SKM-1 (cell line): Measurements from ENCODE around the gene CPT1C.

Experiments used
- DNase-seq: peaks from one replicate; lab custom pipeline; 2025; ENCODE audit not compliant: unreplicated experiment; lab: John Stamatoyannopoulos, UW

The CPT1C gene

DNA sequence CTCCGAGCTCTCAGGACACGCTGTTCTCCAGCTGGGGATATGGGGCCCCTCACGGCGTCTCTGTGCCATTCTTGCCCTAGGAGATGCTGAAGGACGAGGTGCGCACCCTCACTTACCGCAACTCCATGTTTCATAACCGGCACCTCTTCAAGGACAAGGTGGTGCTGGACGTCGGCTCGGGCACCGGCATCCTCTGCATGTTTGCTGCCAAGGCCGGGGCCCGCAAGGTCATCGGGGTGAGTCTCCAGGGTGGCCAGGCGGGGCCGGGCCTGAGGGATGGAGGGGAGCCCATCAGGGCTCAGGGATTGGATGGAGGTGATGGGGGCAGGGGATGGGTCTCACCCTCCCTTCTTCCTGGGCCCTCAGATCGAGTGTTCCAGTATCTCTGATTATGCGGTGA, 9.1 kb upstream of the CPT1C start:
- no peak for DNase-seq

DNA sequence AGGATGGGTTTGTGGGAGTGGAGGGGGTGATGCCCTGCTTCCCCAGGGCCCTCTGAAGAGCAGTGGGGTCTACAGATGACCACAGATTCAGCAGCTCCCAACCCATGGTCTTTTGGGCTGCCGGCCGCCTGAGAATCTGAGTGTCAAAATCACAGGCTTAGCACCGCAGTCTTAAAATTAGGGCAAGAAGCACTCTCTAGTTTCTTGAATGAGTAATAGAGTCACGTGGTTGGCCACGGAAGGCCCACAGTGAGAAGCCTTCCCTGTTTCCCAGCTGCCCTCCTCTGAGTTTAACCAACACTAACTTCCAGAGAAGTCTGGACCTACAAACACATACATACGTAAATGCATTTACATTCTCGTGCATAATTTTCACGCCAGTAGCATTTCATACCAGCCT, 8.6 kb upstream of the CPT1C start:
- DNase-seq: no peak

DNA sequence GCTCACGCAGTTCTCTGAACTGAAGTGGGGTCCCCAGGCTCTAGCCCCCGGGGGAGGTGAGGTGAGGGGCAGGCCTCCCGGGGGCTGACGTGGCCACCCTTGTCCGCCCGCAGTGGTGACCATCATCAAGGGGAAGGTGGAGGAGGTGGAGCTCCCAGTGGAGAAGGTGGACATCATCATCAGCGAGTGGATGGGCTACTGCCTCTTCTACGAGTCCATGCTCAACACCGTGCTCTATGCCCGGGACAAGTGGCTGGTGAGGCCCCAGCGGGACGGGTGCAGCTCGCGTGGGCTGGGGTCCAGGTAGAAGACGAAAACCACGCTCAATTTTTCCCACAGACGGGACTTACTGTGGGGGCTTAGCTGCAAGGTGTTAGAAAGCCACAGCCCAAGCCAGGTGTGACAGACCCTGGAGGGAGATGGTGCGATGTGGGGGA, 7.1 kb upstream of the CPT1C start:
- DNase-seq: no peak

DNA sequence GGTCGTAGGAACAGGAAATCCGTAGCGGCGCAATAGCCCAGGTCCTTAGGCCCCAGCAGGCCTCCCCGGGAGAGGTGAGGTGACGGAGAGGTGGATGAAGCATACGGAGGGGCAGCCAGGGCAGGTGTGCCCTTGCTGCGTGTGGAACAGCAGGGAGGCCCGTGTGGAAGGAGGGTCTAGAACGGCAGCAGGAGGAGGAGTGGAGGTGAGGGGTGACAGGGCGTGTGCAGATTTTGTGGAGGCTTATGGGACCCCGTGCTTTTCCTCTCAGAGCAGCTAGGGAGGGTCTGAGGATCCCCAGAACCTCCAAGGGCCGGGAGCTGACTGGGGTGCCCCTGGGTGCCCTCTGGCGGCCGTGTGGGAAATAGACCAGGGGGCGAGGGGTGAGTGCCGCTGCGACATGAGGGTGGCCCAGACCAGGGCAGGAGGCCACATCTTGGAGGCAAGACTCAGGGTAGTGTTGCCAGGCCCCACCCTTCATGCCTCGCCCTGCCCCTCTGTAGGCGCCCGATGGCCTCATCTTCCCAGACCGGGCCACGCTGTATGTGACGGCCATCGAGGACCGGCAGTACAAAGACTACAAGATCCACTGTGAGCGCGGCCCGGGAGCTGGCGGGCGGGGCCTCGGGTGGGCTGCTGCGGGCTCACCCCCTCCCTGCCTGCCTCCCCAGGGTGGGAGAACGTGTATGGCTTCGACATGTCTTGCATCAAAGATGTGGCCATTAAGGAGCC, 6.5 kb upstream of the CPT1C start:
- no peak for DNase-seq

DNA sequence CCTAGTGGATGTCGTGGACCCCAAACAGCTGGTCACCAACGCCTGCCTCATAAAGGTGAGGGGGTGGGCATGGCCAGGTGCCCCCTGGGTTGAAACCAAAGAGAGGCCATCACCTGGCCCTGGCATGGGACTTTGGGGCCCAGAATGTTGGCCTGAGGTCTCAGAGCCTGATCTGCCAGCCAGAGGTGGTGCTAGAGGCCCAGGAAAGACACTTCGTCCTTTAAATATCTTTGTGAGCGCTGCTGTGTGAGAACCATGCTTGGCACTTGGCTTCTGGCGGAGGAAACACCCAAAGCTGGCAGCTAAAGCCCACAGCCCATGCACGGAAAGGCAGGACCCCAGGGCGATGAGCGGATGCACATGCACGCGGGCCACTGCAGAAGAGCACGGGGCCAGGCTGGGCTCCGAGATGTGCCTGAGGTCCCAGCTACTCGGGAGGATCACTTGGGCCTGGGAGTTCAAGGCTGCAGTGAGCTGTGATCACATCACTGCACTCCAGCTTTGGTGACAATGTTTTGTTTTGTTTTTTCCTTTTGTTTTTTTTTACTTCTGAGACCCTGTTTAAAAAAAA, 5.8 kb upstream of the CPT1C start:
- no peak for DNase-seq

DNA sequence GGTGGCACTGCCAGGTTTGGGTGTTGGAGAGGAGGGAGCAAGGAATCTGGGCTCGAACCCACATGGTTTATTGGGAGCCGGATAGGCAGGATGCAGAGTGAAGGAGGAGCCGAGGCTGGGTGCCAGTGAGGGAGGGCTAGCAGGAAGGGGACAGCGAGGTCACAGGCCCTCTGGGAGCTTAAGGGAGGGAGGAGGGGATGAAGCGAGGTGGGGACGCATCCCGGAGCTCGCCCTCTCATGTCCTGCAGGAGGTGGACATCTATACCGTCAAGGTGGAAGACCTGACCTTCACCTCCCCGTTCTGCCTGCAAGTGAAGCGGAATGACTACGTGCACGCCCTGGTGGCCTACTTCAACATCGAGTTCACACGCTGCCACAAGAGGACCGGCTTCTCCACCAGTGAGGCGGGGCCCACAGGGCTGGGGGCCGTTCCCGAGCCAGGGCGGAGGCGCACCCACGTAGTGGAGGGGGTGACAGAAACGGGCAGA, 5.0 kb upstream of the CPT1C start:
- DNase-seq: no peak

DNA sequence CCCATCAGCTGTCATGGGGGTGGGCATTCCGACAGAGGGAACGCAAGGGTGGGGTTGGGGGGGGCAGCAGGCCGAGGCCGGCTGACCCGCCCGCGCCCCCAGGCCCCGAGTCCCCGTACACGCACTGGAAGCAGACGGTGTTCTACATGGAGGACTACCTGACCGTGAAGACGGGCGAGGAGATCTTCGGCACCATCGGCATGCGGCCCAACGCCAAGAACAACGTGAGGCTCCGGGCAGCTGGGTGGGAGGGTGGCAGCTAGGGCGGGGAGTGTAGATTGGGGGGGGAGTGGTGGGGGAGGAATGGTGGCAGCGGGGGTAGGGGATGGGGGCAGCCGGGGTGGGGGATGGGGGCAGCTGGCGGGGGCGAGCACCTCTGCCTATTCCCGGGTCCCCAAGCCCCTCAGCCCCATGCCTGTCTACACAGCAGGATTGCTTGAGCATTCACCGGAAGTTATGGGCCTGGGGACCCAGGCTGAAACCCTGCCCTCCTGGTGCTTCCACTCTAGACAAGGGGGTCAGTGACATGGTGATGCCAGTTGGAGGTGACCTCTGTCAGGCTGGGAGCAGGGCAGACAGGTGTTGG, 4.3 kb upstream of the CPT1C start:
- DNase-seq: no peak

DNA sequence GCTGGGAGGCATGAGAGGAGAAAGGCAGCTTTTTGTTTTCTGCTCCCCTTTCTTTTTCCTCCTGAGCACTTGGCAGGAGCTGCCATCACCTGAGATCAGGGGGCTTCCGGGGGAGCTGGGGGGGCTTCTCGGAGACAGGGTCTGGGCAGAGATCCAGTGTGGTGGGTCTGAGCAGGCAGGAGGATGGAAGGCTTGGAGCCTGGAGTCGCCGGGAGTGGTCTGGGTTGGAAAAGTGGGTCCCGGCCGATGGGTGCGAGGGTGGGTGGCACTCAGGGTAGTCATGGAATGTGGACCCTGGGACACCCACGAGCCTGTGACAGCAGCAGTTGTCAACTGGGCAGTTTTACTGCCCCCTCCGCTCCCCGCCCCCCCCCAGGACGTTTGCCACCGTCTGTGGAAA, 3.8 kb upstream of the CPT1C start:
- no peak for DNase-seq

DNA sequence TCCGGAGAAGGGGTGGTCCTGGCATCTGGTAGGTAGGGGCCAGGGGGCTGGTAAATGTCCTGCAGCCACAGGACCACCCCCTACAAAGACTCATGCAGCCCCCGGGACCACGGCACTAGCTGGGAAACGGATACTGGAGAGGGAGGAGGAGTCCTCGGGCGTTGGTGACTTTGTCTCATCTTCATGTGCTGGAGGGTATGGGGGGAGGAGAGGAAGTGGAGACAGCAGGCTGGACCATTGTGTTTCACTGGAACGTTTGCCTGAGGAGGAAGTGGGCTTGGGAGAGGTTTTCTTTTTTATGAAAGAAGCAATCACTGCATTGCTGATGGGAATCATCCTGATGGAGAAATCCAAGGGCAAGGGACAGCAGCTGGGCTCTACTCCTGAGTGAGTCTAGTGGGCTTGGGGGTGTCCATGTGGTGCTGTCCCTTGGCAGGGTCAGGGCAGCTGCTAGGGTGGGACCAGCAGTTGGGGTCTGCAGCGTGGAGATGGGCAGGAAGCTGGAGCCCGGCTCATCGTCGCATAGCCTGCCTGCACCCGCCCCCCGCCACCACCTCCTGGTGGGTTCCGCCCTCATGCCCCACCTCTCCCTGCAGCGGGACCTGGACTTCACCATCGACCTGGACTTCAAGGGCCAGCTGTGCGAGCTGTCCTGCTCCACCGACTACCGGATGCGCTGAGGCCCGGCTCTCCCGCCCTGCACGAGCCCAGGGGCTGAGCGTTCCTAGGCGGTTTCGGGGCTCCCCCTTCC, 3.2 kb upstream of the CPT1C start:
- no peak for DNase-seq

DNA sequence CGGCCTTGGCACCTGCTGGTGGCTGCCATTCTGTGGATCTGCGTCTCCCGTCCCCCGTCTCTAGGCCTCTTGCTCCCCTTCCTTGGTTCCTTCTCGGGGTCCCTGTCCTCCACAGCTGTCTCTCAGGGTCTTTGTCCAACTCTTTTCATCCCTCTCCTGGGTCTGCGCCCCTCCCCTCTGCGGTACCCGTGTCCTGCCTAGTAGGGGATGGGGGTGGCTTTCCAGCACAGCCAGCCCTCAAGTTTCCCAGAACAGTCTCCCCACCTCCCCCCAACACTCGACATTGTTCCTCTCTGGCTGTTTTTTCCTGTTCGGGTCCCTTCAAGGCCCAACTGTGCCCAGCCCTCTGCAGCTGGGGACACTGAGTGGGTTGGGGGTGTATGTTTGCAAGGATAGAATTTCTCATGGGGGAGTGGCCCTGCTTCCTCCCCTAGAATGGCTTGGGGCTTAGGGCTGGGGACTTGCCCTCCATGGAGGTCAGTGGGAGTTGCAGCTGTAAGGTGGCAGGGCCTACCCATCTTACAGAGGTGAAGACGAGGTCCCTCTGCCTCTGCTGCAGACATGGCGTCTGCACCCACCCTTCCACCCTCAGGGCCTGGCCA, 2.3 kb upstream of the CPT1C start:
- DNase-seq: no peak

DNA sequence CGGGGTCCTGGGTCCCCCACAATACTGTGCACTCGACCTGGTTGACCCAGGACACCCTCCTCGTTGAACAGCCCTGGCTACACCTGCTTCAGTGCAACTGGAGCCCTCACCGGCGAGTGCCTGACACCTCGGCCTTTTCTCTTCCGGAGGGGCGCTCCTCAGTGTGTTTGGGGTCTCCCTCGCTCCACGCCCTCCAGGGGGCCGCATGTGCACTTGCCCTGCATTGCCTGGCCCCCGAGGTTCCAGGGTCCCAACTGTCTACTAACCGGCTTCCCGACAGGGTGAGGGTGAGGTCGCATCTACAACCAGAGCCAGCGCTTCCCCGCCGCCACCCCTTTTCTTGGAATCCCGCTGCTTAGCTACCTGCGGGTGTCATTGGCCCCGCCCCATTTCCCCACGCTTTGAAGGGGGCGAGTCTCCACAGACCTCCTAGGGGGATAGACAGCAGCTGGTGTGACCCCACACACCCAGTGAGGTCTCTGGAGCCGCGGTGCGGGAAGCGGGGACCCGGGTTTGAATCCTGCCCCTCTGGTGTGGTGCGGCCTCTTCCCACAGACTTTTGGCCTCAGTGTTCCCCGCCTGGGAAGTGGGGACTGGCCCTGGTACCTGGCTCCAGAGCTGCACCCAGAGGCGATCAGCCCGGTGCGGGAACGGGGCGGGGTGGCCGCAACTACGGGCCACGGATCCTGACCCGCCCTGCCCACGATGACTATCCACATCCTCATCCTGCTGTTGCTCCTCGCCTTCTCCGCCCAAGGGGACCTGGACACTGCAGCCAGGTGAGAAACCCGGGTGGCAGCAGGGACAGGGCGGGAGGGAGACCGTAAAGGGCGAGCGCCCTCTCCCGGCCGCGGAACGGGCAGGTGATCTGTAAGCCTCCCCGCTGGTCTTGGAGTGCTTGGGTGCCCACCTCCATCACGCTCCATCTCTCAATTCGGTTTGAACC, 1.5 kb upstream of the CPT1C start, which contains the start of gene ADM5:
Gene ADM5, plus strand, starts transcription at position 462 of the 946 bp plus-strand sequence. Its CDS starts 244 bp downstream, at position 706.
- no peak for DNase-seq

DNA sequence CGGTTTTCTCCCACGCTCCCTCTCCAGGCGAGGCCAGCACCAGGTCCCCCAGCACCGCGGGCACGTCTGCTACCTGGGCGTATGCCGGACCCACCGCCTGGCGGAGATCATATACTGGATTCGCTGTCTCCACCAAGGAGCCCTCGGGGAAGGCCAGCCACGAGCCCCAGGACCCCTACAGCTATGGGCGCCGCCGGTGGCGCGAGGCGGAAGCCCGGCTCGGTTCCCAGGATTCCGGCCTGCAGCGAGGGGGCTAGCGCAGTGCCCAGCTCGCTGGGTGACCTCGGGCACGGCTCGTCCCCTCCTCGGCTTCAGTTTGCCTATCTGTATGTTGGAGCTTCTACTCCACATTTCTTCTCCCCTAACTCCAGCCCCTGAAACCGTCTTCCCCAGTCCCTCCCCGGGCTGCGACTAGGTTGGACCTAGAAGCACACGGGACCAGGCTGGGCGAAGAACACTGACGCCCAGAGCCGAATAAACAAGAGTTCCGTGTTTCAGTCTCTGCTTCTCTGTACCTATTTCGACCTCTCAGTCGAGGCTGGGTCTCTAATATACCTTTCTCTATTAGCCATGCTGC, 749 bp upstream of the CPT1C start:
- no peak for DNase-seq

DNA sequence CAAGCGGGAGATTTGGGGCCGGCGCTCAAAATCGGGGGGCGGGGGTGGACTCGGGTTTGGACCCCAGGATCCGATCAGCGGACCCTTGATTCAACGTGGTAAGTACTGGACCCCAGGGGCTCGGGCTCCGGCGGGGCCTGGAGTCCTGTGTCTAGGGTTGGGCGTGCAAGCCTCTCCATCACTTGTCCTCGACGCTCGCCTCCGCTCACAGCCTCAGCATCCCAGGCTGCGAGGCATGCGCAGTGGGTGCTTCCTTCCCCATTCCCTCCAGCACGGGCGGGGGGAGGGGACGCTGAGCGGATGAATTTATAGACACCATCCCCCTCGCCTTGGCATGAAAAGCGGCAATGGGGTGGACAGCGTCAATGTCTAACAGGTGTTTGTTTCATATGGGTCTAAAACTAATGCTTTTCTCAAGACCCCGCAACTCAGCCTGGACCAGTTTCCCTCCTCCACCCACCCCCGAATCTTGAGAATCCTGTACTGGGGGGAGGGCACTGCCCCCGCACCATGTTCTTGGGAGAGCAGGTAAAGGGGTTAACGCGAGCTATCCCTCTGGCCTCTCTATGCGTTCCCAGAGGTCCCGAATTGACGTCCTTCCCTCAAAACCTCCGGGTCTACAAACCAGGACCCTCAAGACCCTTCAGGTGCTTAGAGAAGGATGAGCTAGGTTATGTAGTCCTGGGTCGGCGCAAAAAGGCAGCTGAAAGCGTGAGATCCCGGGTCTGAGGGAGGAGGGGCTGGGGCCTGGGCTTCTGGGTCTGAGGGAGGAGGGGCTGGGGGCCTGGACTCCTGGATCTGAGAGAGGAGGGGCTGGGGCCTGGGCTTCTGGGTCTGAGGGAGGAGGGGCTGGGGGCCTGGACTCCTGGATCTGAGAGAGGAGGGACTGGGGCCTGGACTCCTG, 579 bp downstream of the CPT1C start:
- DNase-seq: no peak

DNA sequence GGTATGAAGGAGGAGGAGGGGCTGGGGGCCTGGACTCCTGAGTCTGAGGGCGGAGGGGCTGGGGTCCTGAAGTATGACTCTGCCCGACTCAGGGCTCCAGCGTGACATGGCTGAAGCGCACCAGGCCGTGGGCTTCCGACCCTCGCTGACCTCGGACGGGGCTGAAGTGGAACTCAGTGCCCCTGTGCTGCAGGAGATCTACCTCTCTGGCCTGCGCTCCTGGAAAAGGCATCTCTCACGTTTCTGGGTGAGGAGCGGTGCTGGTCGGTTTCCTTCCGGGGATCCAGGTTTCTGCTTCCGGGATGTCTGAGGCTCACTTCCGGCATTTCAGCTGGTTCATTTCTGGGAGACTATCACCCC, 1.2 kb downstream of the CPT1C start:
- no peak for DNase-seq

DNA sequence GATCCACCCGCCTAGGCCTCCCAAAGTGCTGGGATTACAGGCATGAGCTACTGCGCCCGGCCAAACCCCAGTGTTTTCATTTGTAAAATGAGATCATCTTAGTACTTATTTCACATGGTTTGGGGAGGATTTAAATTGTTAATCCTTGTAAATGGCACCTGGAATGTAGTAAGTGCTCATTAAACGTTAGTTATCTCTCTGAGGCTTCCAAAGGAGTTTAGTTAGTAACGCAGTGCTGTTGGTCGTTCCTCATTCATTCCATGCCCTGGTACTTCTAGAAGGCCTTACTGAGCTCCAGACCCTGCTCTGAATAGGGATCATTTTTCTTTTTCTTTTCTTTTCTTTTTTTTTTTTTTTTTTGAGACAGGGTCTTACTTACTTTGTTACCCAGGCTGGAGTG, 5.2 kb downstream of the CPT1C start:
- DNase-seq: no peak

DNA sequence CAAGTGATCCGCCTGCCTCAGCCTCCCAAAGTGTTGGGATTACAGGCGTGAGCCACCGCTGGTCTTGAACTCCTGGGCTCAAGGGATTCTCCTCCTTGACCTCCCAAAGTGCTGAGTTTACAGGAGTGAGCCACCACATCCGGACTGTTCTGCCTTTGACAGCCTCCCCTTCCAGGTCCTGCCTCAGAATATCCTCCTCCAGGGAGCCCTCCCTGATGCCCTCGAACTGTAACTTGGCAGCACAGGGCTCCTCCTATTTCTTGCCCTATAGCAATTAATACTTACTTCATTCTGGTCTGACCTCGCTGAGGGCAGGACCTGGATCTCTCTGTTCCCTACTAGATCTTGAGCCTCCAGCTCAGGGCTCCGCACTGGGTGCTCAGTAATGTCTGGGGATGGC, 5.9 kb downstream of the CPT1C start:
- DNase-seq: no peak

DNA sequence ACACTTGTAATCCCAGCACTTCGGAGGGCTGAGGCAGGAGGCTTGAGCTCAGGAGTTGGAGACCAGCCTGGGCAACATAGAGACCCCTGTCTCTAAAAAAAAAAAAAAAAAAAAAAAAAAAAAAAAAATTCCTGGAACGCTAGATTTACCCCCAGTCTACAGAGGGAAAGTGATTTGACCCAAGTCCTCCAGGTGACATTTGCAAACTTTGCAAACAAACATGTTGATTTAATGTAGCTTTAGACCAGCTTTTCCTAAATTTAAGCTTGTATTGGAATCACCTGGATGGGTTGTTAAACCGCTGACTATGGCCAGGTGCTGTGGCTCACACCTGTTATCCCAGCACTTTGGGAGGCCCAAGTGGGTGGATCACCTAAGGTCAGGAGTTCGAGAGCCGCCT, 8.4 kb downstream of the CPT1C start:
- DNase-seq: no peak

DNA sequence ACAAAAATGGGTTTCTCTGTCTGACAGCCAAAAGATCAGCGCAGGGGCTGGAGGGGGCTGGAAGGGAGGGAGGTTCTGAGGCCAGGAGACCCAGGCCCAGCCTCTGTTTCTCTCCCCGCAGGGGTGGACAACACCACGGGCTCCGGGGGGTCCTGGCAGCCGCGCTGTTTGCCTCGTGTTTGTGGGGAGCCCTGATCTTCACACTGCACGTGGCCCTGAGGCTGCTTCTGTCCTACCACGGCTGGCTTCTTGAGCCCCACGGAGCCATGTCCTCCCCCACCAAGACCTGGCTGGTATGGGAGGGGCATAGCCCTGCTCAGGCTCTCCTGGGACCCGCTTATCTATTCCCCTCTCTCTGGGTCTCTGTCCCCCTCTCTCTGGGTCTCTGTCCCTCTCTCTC, 9.6 kb downstream of the CPT1C start:
- no peak for DNase-seq

DNA sequence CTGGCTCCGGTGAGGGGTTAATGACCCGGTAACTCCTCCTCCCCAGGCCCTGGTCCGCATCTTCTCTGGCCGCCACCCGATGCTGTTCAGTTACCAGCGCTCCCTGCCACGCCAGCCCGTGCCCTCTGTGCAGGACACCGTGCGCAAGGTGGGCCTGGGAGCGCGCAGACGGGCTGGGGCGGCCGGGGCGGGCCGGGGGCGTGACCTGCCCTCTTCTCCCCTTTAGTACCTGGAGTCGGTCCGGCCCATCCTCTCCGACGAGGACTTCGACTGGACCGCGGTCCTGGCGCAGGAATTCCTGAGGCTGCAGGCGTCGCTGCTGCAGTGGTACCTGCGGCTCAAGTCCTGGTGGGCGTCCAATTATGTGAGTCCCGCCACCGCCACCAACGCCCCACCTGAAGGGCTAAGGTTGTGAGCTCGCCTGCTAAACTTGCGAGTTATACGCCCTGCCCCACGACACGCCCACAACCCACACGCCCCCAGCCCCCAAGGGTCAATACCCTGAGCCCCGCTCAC, 10.4 kb downstream of the CPT1C start:
- no peak for DNase-seq
